Activated T-cell treated with anti-CD3 and anti-CD28 coated beads for 1 hour (primary cell): ENCODE data around the gene THY1.

Experiments
- DNase-seq: peaks from one replicate; pipeline ENCODE4 v3.0.0-alpha.2; 2020; ENCODE audit warnings: low read depth

The THY1 gene

DNA sequence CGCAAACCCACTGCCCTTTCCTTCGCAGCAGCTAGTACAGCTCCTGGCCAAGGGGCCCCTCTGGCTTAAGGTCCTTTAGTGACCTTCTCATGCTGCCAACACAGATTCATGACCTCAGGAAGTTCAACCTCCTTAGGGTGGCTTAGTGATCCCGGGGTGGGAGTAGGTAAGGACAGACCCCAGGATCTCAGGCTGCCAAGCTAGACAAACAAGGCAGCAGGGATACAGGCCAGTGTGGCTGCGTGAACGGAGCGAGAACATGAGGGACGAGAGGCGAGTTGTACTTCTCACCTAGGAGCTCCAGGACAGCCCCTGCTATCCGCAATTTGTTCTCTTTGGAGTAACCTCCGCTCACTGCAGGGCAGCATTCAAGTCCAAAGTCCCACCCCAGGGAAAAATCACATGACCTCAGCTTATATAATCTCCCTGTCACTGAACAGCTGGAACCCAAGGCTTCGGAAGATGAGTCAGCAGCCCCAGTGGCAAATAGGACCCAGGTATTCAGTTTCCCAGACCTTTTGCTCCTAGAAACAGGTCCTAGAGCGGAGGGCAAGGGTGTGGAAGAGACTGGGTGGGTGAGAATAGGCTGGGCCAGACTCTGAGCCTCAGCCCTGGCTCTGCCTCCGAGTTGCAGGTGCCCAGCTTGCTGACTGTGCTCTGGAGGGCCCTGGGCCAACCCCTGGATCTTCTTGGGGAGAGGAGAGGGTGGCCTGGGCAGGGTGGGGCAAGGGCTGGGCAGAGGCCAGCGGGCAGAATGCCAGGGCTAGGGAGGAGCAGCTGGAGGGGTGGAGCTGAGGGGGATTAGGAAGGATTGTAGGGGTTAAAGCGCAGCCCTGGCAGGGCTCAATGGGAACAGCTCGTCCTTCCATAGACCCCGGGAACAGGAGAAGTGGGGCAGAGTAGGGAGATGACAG, 54.6 kb downstream of the THY1 start:
- DNase-seq, result no peak

DNA sequence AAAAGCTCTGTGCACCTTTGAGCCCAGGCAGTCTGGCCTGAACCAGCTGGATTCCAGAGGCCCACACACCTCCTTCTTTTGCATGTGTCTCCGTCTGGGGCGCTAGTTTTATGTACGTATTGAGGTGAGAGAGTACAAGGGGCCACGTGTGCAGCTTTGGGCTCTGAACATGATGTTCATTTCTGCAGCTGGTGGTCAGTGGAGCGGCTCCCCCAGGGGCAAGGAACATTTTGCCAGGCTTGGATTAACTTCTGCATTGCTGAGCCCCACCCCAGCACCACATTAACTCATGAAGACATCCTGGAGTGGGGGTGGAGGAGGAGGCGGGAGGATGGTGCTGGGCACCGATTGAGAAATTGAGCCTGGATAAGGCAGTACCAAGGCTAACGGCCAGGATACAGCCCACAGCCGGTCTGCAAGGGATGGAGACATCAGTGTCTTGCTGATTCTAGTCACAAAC, 55.3 kb downstream of the THY1 start:
- no peak for DNase-seq
